ENCODE data around the gene PABPC3.

Gene PABPC3
- total RNA-seq: 0 reads per million in 2 donors

DNA sequence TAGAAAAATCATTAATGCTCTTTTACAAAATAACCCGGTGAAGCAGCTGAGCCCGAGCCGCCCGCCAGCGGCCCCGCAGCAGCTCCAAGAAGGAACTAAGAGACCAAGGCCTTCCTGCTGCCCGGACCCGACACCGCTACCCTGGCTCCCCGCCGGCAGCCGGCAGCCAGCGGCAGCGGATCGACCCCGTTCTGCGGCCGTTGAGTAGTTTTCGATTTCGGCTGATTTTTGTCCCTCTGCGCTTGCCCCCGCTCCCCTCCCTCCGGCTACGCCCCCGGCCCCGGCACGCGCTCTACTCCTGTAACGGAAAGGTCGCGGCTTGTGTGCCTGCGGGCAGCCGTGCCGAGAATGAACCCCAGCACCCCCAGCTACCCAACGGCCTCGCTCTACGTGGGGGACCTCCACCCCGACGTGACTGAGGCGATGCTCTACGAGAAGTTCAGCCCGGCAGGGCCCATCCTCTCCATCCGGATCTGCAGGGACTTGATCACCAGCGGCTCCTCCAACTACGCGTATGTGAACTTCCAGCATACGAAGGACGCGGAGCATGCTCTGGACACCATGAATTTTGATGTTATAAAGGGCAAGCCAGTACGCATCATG, at the start of gene PABPC3:
Gene PABPC3, plus strand, starts transcription at position 286 of the 603 bp plus-strand sequence. Its CDS starts 63 bp downstream, at position 349.
- peak in 1 of 5 experiments; percentile 18 for DNase-seq

DNA sequence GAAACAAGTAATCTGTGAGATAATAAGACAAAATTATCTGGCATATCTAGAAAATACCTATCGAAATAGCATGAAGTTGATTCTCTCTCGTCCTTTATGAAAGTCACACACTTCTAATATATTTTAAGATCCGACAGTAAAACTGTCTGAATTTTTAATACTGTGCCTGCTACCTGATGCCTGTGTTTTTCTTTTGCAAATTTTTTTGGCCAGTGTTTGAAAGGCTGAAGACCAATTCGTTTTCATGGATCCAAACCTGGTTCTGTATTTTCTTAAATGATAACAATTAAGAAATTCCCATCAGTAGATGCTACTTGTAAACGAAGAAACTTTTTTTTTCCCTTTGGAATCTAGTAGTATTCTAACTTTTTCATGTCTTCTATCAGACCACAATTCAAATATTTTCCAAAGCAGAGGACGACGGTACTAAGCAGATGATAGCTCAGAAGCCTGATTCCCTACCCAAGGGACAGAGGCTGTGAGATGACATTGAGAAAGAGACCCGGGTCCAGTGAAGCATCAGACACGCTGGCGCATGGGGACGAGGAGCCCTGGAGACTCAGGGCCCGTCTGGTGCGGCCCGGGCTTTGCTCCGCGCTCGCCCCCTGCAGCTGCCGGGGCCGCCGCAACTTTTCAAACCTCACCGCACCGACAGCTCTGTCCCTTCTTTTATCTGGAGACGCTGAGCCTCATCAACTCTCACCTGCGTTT, 49.5 kb upstream of the PABPC3 start:
- DNase-seq: no peak

DNA sequence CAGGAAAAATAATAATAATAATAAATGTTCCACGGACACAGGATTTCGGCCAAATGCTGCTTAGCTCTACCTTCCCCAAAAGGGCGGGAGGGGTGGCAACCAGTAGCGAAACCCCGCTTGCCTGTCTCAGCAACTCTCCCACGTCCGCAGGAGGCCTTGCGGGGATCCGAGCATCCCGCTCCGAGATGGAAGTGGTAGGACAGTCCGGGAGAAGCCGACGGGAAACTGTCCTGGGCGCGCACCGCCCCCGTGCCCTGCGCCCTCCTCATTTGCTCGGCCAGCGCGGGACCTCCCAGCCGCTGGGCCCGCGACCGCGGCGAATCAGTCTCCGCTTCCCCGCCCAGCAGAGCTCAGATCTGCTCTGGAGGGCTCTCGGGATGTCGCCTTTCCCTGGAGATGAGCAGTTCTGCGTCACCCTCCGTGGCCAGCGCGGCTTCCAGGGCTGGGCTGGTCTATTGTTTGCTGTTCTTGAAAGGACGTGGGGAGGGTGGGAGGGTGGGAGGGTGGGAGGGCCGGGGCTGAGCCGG, 48.9 kb upstream of the PABPC3 start:
- DNase-seq: no peak

DNA sequence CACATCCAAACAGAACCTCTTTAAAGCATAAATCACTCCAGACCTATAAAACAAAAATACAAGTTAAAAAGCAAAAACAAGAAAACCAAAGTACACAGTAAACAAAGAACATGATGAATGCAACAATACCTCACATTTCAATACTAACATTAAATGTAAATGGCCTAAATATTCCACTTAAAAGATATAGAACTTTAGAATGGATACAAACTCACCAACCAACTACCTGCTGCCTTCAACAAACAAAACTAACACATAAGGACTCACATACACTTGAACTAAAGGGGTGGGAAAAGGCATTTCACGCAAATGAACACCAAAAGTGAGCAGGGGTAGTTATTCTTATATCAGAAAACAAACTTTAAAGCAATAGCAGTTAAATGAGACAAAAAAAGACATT, 44.9 kb upstream of the PABPC3 start:
- DNase-seq: no peak

DNA sequence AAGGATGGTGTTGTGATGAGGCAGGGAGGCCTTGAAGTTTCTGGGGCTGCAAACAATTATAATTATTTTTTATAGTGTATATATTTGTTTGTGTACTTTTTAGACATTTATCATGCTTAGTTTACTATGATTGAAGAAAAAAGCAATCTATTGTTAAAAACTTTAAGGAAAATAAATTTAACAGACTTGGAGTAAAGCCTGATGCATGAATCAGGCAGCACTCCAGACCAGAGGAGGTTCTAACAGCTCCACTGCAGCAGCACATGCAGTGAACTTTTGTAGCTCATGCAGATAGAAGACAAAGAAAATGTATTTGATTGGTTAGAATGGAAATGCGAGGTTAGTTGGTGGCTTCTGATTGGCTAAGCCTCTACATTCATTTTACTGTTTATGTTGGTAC, 36.8 kb upstream of the PABPC3 start:
- no peak for DNase-seq

DNA sequence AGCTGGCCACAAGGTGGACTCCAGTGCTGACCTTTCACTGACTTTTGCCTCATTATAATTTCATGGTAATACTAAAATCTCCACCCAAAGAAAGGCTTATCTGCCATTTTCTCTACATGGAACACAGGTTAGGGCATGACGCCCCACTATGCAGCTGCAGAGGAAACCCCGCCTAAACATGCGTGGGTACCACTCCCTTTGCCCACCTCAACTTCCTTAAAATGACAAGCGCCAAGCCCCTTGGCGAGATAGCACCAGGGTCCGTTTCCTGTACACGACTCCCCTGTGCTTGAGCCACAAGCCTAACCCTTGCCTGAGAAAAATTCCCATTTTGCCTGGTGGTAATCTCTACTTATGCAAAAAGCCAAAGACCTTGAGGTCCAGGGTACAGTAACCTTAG, 36.0 kb upstream of the PABPC3 start:
- DNase-seq: no peak

DNA sequence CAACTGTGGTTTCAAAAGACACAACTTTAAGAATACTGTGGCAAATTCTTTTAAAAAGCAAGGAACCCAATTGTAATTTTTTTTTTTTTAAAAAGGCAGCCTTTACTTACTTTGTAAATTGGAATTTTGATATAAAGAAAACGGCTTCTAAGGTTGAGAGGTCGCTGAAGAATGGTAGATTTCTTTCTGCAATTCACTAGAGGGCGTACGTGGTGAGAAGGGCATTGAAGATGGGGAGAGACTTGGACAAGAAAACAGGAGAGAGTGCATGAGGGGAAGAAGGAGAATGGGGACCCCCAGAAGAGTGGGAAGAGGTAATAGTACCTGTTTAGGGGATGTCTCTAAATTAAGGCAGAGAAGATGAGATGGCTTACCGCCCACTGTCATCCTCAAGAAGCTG, 33.5 kb upstream of the PABPC3 start:
- DNase-seq: no peak

DNA sequence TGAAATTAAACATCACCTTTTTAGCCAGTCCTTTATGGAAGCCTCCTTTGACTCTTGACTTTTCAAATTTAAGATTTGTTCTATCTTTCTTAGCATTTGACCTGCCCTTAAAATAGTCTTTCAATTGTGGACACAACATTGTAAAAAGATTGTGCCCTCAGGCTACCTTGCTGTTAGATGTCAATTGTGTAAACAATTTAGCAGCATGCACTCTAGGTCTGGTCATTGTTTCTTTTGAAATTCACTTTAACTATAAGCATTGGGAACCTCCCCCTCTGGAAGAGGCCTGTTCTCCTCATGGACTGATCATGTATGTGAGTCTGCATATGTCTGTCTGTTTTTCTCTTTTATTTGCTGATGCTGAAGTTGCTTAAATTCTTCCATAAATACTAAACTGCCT, 31.5 kb upstream of the PABPC3 start:
- DNase-seq: no peak

DNA sequence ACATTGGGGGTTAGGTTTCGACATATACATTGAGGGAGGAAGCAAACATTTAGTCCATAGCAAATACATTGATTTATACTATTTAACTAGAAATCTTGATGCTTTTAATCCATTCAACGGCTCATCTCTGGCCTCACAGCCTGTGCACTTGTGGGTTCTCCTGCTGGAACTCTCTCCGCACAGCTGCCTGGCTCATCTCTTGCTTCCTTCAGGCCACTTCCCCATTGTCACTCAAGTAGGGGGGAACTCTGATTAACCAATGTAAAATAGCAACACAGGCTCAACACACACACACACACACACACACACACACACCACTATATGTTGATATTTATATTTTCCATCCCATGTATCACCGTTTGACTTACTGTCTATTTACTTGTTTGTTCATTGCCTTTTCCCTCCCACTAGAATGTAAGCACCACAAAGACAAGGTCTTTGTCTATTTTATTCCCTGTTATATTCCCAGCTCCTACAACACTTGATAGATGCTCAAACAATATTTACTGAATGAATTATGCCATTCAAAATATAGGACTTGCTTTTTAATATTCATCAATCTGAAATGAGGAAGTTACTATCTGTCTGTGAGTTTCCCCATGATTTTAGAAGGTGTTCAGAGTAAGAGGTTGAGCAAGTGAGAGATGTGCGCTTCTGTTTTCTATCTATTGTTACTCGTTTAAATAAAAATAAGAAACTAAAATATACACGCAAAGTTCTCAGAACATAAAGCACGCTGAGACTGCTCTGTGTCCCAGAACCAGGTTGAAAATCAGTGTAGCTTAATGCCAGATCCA, 29.8 kb upstream of the PABPC3 start:
- DNase-seq: no peak

DNA sequence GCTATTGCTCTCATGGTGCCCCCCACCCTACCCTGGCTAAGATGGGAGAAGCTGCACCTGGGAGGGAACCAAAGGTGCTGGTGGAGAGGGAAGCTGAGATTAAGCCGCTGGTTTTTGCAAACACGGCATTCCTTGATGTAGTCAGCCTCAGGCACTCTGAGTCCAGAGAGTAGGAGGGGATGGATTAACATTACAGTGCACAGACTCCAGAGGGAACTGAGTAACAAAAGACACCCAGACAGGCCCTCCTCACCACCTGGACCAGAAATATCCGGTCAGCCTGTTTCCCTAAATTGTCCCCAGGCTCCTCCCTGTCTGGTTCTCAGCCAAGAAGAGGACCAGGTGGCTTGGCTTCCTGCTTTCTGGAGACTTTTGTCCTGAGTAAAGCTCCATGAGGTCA, 28.9 kb upstream of the PABPC3 start:
- DNase-seq: no peak

DNA sequence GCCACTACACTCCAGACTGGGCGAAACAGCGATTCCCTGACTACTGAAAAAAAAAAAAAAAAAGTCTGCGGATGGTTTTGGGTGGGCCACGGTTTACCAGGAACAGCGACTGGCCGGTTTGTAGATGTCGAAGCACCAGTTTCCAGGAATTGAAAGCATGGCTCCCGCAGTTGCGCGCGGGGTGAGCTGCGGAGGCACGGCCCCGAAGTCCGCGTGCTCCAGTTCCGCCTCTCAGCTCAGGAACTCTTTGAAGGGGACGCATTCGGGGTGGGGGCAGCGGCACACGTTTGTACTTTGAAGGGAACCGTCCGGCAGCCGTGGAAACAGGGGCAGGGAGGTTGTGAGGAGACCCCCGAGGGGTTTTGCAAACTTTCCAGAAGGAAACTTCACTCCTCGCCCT, 27.1 kb upstream of the PABPC3 start:
- no peak for DNase-seq

DNA sequence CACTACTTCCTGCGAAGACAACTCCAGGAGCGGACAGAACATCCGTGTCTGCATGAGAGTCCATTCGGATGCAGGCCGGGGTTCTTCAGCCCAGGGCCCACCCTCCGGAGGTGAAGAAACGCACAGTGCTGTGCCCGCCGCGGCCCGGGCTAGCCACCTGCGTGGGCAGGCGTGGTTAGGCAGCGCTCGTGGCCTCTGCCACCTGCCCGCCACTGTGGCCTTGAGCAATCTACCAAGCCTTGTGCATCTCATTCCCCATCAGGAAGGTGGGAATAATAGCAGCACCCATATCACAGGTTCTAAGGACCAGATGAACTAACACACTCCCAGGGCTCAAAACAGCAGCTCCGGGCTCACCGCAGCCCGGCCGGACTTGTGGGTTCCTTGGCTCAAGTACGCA, 26.7 kb upstream of the PABPC3 start:
- DNase-seq: no peak

DNA sequence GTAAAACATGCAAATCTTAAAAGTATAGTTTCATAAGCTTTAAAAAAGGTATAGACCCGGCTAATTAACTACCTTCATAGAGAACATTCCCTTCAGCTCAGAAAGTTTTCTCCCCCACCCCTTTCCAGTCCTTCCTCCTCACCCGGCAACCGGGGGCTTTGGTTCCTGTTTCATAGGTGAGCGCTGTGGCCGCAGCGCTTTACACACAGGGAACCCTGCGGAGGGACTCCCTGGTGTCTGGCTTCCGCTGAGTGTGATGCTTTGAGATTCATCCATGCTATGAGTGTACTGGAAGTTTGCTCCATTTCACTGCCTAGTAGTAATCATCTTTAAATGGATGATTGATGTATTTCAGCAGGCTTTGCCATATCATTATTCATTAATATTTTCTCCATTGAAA, 26.0 kb upstream of the PABPC3 start:
- no peak for DNase-seq

DNA sequence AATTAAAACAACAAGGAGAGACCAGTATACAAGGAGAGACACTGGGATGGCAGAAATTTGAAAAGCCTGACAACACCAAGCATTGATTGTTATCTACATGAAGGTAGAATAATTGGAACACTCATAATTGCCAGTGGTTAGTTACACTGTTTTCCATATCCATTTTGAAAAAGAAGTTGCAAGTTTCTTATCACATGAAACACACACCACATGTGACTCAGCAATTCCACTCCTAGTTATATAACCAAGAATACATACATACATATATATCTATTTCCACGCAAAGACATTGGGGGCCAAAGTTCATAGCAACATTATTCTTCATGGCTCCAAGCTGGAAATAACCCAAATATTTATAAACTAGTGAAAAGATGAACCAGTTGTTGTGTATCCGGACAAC, 15.2 kb upstream of the PABPC3 start:
- DNase-seq: no peak

DNA sequence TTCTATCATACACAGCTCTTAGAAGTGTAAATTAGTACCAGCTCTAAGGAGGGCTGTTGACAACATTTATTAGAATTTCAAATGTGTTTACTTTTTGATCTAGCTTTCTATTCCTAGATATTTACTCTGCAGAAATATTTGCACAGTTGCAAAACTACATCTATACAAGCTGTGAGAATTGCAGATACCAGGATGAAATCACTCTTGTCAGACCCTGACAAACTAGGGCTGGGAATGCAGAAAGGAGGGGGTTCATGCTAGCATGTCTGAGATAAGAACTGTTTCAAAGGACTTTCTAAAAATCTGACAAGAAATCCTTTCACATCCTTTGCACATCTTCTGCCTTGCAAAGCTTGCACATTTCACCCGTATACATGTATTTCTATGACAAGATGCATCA, 11.8 kb upstream of the PABPC3 start:
- DNase-seq: no peak

DNA sequence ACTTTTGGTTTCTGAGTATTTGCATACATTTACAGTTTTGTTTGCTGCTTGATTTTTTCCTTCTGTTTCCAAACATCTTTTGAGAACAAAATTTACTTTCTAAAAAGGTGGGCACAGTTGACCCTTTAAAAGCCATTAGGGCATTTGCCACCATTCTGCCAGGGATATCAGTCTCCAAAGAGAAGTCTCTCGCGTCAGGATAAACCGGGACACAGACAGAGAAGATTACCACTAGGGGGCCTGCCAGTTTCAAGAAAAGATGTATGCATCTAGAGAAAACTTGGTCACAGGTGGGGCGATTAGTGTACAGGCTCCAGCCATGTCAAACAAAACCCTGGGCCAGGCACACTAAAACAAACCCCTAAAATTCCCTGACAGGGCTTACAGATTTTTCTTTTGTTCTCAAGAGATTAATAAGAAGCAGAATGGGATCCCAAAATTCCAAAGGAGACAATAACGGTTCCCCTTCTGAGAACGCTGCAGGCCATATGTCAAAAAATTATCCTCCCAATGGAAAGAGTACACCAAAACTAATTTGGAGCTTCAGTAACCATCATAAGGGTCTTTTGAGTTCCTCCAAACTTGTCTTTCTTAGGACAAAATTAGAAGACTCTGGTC, 10.7 kb upstream of the PABPC3 start:
- peak in 1 of 5 experiments; percentile 22 for DNase-seq

DNA sequence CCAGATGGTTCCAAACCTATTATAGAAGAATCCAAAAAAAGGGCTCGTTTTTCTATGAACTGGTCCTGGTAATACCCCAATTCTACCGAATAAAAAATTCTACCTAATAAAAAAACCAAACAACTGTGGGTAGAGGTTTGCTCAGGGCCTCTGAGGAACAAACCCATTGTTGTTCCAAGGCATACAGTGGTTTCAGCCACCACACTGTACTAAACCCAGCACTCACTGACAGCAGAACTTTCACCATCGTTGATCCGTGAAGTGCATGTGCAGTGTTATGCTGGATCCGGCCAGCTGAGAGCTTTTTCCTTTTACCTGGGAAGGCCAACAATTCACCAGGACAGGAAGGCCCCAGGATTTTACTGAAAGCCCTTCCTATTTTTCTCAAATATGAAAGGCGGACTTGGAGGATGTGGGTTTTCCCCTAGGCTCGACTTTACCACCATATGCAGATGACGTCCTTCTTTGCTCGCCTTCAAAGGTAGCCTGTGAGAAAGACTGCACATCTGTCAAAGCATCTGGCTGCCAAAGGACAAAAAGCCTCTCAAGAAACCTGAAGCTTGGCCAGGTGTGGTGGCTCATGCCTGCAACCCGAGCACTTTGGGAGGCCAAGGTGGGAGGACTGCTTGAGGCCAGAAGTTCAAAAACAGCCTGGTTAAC, 7.2 kb upstream of the PABPC3 start:
- DNase-seq: peak in 1 of 5 experiments; percentile 5

DNA sequence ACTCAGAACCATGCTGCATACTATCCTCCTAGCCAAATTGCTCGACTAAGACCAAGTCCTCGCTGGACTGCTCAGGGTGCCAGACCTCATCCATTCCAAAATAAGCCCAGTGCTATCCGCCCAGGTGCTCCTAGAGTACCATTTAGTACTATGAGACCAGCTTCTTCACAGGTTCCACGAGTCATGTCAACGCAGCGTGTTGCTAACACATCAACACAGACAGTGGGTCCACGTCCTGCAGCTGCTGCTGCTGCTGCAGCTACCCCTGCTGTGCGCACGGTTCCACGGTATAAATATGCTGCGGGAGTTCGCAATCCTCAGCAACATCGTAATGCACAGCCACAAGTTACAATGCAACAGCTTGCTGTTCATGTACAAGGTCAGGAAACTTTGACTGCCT, 1.5 kb downstream of the PABPC3 start:
- DNase-seq: no peak

DNA sequence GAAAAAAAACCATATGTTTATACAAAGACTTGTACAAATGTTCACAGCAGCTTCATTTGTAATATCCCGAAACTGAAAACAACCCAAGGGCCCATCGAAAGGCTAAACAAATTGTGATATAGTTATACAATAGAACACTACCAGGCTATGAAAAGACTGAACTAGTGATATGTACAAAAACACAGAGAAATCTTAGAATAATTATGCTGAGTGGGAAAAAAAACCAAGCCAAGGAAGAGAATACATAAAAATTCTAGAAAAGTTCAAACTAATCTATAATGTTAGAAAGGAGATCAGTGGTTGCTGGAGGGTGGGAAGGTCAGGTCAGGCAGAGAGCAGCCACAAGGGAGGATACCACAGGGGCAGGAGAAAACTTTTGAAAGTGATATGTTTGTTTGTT, 7.8 kb downstream of the PABPC3 start:
- DNase-seq: no peak

DNA sequence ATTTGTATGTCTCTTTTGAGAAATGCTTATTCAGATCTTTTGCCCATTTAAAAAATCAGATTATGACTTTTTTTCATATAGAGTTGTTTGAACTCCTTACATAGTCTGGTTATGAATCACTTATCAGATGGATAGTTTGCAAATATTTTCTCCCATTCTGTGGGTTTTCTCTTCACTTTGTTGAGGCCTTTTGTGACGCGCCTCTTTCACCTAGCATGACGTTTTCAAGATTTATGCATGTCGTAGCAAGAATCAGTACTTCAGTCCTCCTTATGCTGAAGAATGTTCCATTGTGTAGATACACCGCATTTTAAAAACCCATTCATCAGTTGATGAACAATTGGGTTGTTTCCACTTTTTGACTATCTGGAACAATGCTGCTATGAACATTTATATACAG, 13.4 kb downstream of the PABPC3 start:
- no peak for DNase-seq

DNA sequence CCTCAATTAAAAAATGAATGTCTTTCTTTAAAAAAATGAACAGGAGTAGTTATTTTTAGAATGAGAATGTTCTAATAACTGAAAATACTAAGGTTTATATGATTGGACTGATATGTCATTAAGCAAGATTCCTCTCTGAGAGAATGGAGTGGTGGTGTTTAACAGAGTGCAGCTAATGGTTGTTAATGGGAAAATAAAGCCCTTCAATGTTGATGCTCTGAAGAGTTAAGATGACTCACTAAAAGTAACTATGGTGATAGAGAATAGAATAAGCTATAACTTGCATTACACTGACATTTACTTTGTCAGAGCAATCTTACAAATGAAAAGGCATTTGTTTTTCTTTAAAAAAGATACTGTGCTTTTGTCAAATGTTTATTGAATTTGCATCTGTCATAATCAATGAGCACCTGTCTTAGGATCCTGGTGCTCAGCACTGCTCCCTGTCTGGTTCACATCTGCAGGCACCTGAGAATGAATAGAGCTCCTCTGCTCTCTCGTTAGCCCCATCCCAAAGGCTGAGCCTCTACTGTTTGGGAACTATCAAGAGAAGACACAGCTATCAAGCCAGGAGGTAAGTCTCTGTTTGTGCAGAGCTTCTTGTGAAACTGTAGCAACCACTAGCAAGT, 15.1 kb downstream of the PABPC3 start:
- DNase-seq: no peak

DNA sequence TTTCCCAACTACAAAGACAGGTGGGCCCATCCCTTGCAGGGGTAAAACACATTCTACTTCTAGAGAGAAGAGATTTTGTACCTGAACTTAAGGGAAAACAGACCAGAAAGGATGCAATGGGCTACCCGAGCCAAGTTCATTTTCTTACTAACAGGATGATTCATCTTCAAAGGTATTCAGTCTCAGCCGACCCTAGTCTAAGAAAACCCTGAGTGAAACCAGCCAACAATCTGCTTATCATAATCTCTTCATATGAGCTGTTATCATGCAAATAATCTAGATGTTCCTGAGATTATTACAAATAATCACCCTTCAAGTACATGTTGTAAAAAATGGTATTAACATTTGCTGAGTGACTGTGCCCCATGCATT, 15.6 kb downstream of the PABPC3 start:
- DNase-seq: peak in 1 of 5 experiments; percentile 45

All from T-helper 2 cell (primary cell).